Right lobe of liver (tissue), 4 donors: Measurements from ENCODE around the gene ELP6.

Experiments used
- CTCF ChIP-seq, 4 donors: fragments of 200-600 bp in 3 of 4; fragments of 450-650 bp in 1 of 4; IDR thresholded peaks; one replicate each; pipeline versions ENCODE4 v1.5.1 to v1.8.0; 2016 to 2022; ENCODE audit warnings: antibody characterized with exemption in 4 of 4, mild to moderate bottlenecking in 2 of 4
- POLR2A ChIP-seq: fragments of 450-650 bp; IDR thresholded peaks from one replicate; pipeline ENCODE4 v1.6.1; 2017; ENCODE audit warnings: antibody characterized with exemption, mild to moderate bottlenecking
- donor health status: DM: no; HTN: no; CAD: no.
- donor health status: DM: no; HTN: no; CAD: no.
- donor health status: DM: no; HTN: yes; CAD: no.

GRCh38 chr3:47482366-47482765 lies 31.1 kb downstream of the ELP6 start:
- TF ChIP-seq CTCF (IDR thresholded peaks at IDR 0.05) (no peak), POLR2A (no peak)
